HUES64 (cell line): ENCODE results near the gene LYSMD3.

Source experiments
- H3K27ac ChIP-seq: 2 replicates; pipeline ENCODE4 v1.7.0; 2013; ENCODE audit warnings: low read depth, low read length, inconsistent platforms
- H3K27me3 ChIP-seq: 2 replicates; pipeline ENCODE4 v1.6.1; 2013; ENCODE audit warnings: mild to moderate bottlenecking, low read length; ENCODE audit not compliant: insufficient read depth
- H3K36me3 ChIP-seq: 2 replicates; pipeline ENCODE4 v1.6.1; 2013; ENCODE audit warnings: mild to moderate bottlenecking, low read length; ENCODE audit not compliant: insufficient read depth
- H3K4me1 ChIP-seq: 2 replicates; pipeline ENCODE4 v1.6.1; 2013; ENCODE audit warnings: mild to moderate bottlenecking, low read length, moderate library complexity; ENCODE audit not compliant: insufficient read depth
- H3K4me3 ChIP-seq: 2 replicates; pipeline ENCODE4 v1.5.1; 2013; ENCODE audit warnings: mild to moderate bottlenecking, low read length, moderate library complexity
- H3K9ac ChIP-seq: 2 replicates; pipeline ENCODE4 v1.6.1; 2013; ENCODE audit warnings: mild to moderate bottlenecking, low read depth, low read length
- H3K9me3 ChIP-seq: 2 replicates; pipeline ENCODE4 v1.6.1; 2013; ENCODE audit warnings: low read depth, low read length; ENCODE audit not compliant: insufficient read depth
- WGBS: fragments of 150-250, 120-280 bp; methylation state at CpG from one replicate; pipeline ENCODE4 v1.1.7; 2013; ENCODE audit warnings: missing lambda C conversion rate; 5-methylcytosine and 5-hydroxymethylcytosine counted together

The LYSMD3 gene

DNA sequence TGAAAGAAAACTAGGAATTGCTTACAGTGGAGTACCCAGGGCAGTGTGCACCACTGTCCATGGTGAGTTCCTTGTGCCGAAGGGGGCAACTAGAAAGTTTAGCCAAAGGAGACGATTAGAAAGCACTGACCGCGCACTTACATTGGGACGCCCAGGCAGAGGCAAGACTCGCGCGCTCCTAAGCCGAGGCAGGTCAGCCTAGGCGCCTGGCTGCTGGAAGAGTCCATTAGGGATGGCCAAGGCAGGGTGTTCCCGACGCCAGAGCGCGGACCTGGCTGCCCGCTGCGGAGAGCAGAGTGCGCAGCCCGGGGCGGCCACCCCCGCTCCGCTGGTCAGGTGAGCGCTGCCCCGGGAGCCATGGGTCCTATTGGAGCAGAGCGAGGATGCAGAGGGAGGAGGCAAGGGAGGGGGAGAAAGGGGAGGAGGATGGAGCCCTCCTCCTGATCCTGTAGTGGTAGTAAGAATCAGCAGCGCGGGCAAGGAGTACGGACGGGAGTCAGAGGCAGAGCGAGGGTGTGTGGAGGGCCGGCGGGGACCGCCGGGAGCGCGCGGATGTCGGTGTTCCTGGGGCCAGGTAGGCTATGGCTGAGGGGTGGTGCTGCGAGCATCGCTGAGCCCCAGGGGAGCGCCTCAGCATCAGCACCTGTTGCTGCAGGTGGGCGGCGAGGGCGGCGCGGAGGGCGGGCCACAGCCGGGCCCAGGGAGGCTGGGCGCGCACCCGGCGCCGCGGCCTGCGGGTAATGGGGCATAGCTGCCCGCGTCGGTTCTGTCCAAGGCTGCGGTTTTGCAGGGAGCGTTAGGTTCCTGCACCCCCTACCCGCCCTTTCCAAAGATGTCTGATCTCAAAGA, 29.2 kb upstream of the LYSMD3 start, which contains the start of gene ADGRV1:
ADGRV1 (plus strand) TSS at position 454 of the 849 bp plus-strand sequence; CDS start at position 553, 99 bp downstream.
- Histone ChIP-seq H3K4me1 (peaks cover 83% of the 10 kb centered on the region), H3K4me3 (peak within 1 kb of the TSS; percentile 75), H3K9ac (peak within 1 kb of the TSS; percentile 86), H3K27me3 (peaks cover 10% of the 10 kb centered on the region; the same call in 1 of the 2 replicates), H3K9me3 (no peaks in the 10 kb centered on the region), H3K36me3 (no peaks in the 10 kb centered on the region), H3K27ac (peak within 1 kb of the TSS; percentile 80)
- under 1% methylated on average over 60 of the region's 60 CpGs for WGBS

DNA sequence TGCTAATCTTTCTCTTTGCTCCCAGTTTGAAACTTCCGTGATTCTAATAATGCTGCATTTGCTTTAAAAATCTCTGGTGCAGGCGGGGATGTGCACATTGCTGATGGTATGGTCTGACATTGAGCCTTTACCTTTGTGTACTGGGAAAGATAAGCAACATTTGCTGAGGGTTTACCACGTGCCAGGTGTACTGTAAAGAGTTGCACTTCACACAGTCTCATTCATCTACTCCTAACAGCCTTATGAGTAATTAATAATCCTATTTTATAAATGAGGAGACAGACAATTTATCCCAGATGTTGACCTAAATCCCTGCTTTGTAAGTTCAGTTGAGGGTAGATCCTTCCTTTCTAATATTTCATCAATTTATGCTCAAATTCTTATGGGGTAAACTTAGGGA, 28.5 kb upstream of the LYSMD3 start:
- H3K4me3 ChIP-seq, result peak overlapping the region; percentile 75
- peak overlapping the region; percentile 86 for H3K9ac ChIP-seq
- H3K4me1 ChIP-seq, result peaks cover 80% of the 10 kb centered on the region
- WGBS, result 15% methylated on average over 2 of the region's 3 CpGs
- H3K36me3 ChIP-seq, result no peaks in the 10 kb centered on the region
- H3K9me3 ChIP-seq, result no peaks in the 10 kb centered on the region
- H3K27me3 ChIP-seq, result peaks cover 10% of the 10 kb centered on the region; the same call in 1 of the 2 replicates
- H3K27ac ChIP-seq, result peak overlapping the region; percentile 61; the same call in 1 of the 2 replicates

GRCh38 chr5:90557391-90557790, 28.0 kb upstream of the LYSMD3 start:
- 8% methylated on average over 8 of the region's 9 CpGs for WGBS
- H3K27ac ChIP-seq, result no peak overlapping the region
- H3K36me3 ChIP-seq, result no peaks in the 10 kb centered on the region
- H3K27me3 ChIP-seq, result peaks cover 10% of the 10 kb centered on the region; the same call in 1 of the 2 replicates
- H3K9me3 ChIP-seq, result no peaks in the 10 kb centered on the region
- peaks cover 75% of the 10 kb centered on the region for H3K4me1 ChIP-seq
- peak overlapping the region; percentile 75 for H3K4me3 ChIP-seq
- H3K9ac ChIP-seq, result peak overlapping the region; percentile 86

DNA sequence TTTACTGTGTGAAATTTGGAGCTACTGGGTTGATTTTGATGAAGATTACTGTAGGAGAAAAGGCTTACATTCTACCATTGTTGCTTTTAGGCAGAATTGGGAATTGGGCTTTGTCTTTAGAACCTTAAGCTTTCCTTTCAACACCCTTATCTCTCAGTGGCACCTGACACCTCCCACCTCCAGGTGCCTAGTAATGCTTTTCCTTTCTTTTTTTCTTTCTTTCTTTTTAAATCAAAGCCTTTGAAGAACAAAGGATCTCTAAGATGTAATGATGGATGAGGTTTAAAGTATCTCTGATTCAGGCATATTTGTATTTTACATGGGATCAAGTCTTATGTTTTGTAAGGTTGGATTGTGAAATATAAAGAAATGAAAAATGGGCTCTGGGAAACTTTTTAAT, 26.3 kb upstream of the LYSMD3 start:
- Histone ChIP-seq H3K27me3 (peaks cover 10% of the 10 kb centered on the region; the same call in 1 of the 2 replicates), H3K4me3 (no peak overlapping the region), H3K4me1 (peaks cover 58% of the 10 kb centered on the region)

DNA sequence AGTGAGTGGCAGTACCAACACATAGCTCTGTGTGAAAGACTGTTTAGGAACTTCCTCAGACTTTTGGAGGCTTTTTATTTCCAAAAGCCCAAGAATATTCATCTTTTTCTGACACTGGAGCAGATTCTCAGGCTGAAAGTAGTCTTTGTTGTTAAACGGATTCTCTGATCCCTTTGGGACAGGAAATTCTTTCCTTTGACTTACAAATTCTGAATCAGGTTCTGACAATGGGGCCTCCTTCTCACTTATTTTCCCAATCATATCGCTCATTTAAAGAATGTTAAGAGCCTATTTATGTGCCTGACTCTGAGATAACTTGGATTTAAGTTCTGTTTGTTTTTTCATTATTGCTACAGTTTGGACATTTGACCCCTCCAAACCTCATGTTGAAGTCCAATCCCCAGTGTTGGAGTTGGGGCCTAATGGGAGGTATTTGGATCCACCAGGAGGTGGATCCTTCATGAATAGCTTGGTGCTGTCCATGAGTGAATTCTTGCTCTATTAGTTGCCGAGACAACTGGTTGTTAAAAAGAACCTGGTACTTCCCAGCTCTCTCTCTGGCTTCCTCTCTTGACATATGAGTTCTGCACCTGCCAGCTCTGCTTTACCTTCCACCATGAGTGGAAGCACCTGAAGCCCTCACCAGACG, 25.1 kb upstream of the LYSMD3 start:
- no peaks in the 10 kb centered on the region for H3K36me3 ChIP-seq
- peaks cover 10% of the 10 kb centered on the region; the same call in 1 of the 2 replicates for H3K27me3 ChIP-seq
- no peaks in the 10 kb centered on the region for H3K9me3 ChIP-seq
- WGBS, result 55% methylated on average over 4 of the region's 4 CpGs
- H3K4me3 ChIP-seq, result no peak overlapping the region
- peaks cover 46% of the 10 kb centered on the region for H3K4me1 ChIP-seq
- H3K27ac ChIP-seq, result peak overlapping the region; percentile 74
- no peak overlapping the region for H3K9ac ChIP-seq

More for the DNA sequence above, 26.3 kb upstream of the LYSMD3 start:
- H3K36me3 ChIP-seq, result no peaks in the 10 kb centered on the region
- H3K9me3 ChIP-seq, result no peaks in the 10 kb centered on the region
- no peak overlapping the region for H3K27ac ChIP-seq
- H3K9ac ChIP-seq, result no peak overlapping the region

DNA sequence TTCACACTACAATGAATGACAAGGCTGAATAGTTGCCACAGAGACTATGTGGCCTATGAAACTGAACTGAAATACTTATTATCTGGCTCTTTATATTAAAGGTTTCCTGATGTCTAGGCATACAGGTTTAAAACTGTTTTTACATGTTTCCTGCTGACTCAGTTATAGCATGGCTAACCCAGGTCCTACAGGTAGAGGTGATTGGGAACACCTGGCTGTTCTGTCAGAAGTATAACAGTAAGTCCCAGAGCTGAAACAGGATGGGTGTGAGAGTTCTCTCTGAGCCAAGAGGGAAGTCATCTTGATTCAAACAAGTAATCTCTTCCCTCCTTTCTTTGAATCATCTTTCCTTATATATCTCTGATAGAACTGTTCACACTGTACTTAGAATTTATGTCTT, 24.3 kb upstream of the LYSMD3 start:
- no peak overlapping the region for H3K4me3 ChIP-seq
- H3K36me3 ChIP-seq, result no peaks in the 10 kb centered on the region
- H3K9me3 ChIP-seq, result no peaks in the 10 kb centered on the region
- no peak overlapping the region for H3K9ac ChIP-seq
- peaks cover 10% of the 10 kb centered on the region; the same call in 1 of the 2 replicates for H3K27me3 ChIP-seq
- H3K4me1 ChIP-seq, result peaks cover 47% of the 10 kb centered on the region
- H3K27ac ChIP-seq, result peak overlapping the region; percentile 74; the same call in 1 of the 2 replicates

DNA sequence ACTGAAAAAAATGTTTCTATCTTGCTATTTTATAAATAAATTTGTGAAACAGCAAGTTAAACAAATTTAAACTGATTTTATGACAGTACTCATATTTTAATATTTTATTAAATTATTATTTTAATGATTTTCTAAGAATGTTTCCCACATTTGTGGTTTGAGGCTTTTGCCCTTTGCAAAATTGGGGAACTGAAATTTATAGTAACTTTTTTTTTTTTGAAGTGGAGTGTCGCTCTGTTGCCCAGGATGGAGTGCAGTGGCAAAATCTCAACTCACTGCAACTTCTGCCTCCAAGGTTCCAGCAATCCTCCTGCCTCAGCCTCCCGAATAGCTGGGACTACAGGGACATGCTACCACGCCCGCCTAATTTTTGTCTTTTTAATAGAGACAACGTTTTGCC, 22.0 kb upstream of the LYSMD3 start:
- no peaks in the 10 kb centered on the region; the same call in 1 of the 2 replicates for H3K27me3 ChIP-seq
- H3K9me3 ChIP-seq, result no peaks in the 10 kb centered on the region
- no peak overlapping the region for H3K27ac ChIP-seq
- H3K4me3 ChIP-seq, result no peak overlapping the region
- no peak overlapping the region for H3K9ac ChIP-seq
- WGBS, result 91% methylated on average over 5 of the region's 5 CpGs
- H3K4me1 ChIP-seq, result peaks cover 55% of the 10 kb centered on the region
- no peaks in the 10 kb centered on the region for H3K36me3 ChIP-seq

DNA sequence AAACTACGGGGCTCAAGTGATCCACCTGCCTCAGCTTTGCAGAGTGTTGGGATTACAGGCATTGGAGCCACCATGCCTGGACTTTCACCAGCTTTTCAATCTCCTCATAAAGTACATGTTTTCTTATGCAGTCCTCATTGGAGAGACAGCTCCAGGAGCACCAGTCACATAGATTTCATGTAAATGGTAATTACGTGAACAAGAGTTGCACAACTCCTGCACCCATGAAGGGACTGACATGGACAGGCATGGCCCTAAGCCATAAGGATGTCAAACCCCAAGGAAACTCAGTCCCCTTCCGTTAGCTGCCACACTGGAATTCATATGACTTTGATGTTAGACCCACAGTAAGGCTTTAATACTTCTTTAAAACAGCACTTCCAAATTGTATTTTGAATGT, 21.6 kb upstream of the LYSMD3 start:
- 93% methylated on average over 3 of the region's 3 CpGs for WGBS
- Histone ChIP-seq H3K4me3 (no peak overlapping the region), H3K27me3 (no peaks in the 10 kb centered on the region), H3K27ac (no peak overlapping the region), H3K9ac (no peak overlapping the region), H3K9me3 (no peaks in the 10 kb centered on the region), H3K36me3 (no peaks in the 10 kb centered on the region), H3K4me1 (peaks cover 55% of the 10 kb centered on the region)

- H3K4me1 ChIP-seq, result peaks cover 43% of the 10 kb centered on the region
- 100% methylated on average over 2 of the region's 2 CpGs for WGBS
- no peak overlapping the region for H3K9ac ChIP-seq
- H3K27ac ChIP-seq, result no peak overlapping the region
- no peaks in the 10 kb centered on the region for H3K9me3 ChIP-seq
- H3K4me3 ChIP-seq, result no peak overlapping the region
- no peaks in the 10 kb centered on the region for H3K27me3 ChIP-seq
- no peaks in the 10 kb centered on the region for H3K36me3 ChIP-seq
Observed at GRCh38 chr5:90549729-90550275, 20.4 kb upstream of the LYSMD3 start.

DNA sequence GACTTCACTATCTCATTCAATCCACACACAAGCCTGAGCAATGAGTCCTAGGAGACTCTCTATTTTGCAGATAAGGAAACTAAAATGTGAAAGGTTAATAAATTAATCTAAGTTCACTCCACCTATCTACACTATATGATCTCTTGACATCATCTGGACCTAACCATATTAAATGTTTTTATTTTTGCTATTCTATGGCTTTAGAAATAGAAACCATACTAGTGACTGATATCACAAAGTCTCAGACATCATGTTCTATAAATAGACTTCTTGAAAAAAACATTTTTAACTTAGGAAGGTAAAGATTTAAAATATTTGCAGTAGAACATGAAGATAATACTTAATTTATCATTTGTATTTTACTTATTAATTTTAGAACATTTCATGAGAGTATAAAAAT, 19.8 kb upstream of the LYSMD3 start:
- Histone ChIP-seq H3K4me3 (no peak overlapping the region), H3K9me3 (no peaks in the 10 kb centered on the region), H3K27me3 (no peaks in the 10 kb centered on the region), H3K4me1 (peaks cover 42% of the 10 kb centered on the region), H3K9ac (no peak overlapping the region), H3K27ac (no peak overlapping the region), H3K36me3 (no peaks in the 10 kb centered on the region)

DNA sequence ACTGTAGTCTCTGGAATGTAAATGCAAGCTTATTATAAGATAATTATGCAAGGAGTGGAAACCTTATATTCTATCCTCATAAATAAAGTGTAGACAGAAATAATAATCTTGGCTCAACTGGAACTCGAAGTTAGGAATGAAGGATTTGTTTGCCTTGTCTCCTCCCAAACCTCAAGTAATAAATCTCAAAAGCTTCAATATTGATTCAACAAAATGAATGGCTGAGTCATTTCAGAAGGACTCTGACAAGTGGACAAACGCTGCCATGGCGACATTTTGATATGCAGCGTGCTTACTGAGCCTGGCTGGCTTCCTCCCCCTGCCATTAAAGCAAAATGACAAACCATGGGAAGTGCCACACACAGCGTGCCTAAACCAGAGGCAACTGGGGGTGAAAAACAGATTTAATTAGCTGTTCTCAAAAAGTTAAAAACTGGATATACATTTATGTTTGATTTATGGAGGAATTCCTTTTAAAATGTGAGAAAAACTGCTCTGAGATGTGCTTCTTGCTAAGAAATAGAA, 18.7 kb upstream of the LYSMD3 start:
- Histone ChIP-seq H3K27ac (no peak overlapping the region), H3K27me3 (no peaks in the 10 kb centered on the region), H3K4me1 (peaks cover 42% of the 10 kb centered on the region), H3K9ac (no peak overlapping the region), H3K9me3 (no peaks in the 10 kb centered on the region), H3K4me3 (no peak overlapping the region), H3K36me3 (no peaks in the 10 kb centered on the region)
- WGBS, result 67% methylated on average over 5 of the region's 5 CpGs
